ENCODE data around the gene RHOA.
"Not testable (repeated sequence)": the region's sequence is repeated elsewhere in the genome, so short reads cannot be mapped to it uniquely, and the experiment has no call there.

RHOA gene

GRCh38 chr3:49410846-49411534 lies 786 bp downstream of the RHOA start:
- DNase-seq, result no peak

GRCh38 chr3:49410066-49410845 lies 1.5 kb downstream of the RHOA start:
- no peak for DNase-seq

GRCh38 chr3:49406571-49407565 lies 4.9 kb downstream of the RHOA start:
- no peak for DNase-seq

GRCh38 chr3:49405570-49405969 lies 6.2 kb downstream of the RHOA start:
- DNase-seq, result not testable (repeated sequence)

- DNase-seq, result no peak
Observed at GRCh38 chr3:49403891-49404290, 7.9 kb downstream of the RHOA start.

GRCh38 chr3:49401766-49402165 lies 10.0 kb downstream of the RHOA start:
- DNase-seq, result no peak

- DNase-seq, result no peak
Observed at GRCh38 chr3:49399461-49399860, 12.3 kb downstream of the RHOA start.

GRCh38 chr3:49397470-49397869 lies 14.3 kb downstream of the RHOA start:
- no peak for DNase-seq

GRCh38 chr3:49391310-49391709 lies 20.5 kb downstream of the RHOA start:
- not testable (repeated sequence) for DNase-seq

- DNase-seq, result no peak
Observed at GRCh38 chr3:49389297-49389696, 22.5 kb downstream of the RHOA start.

GRCh38 chr3:49388289-49388820 lies 23.4 kb downstream of the RHOA start:
- no peak for DNase-seq

GRCh38 chr3:49387721-49388120 lies 24.1 kb downstream of the RHOA start:
- no peak for DNase-seq

GRCh38 chr3:49386056-49386756 lies 25.6 kb downstream of the RHOA start:
- DNase-seq, result no peak

GRCh38 chr3:49385617-49386016 lies 26.2 kb downstream of the RHOA start:
- no peak for DNase-seq

- DNase-seq, result no peak
Observed at GRCh38 chr3:49383387-49383786, 28.4 kb downstream of the RHOA start.

GRCh38 chr3:49378249-49378895 lies 33.4 kb downstream of the RHOA start:
- DNase-seq, result no peak

- DNase-seq, result no peak
Observed at GRCh38 chr3:49377483-49377882, 34.3 kb downstream of the RHOA start.

GRCh38 chr3:49371946-49372345 lies 39.8 kb downstream of the RHOA start:
- DNase-seq, result no peak

GRCh38 chr3:49370585-49371290 lies 41.0 kb downstream of the RHOA start:
- no peak for DNase-seq

- no peak for DNase-seq
Observed at GRCh38 chr3:49362561-49362960, 49.2 kb downstream of the RHOA start.

- no peak for DNase-seq
Observed at GRCh38 chr3:49359623-49360022, 52.2 kb downstream of the RHOA start.
